Motor neuron (in vitro differentiated cells): ENCODE measurements around the gene DKC1. TPM values are rescaled to one million over a fixed set of nuclear protein-coding genes. Genes with fewer than 3 reads are reported as not detected.
"Not testable (repeated sequence)": the region's sequence is repeated elsewhere in the genome, so short reads cannot be mapped to it uniquely, and the experiment has no call there.

Experiments used
- ATAC-seq, 8 experiments: fragments of 200-7000 bp; cut with Tn5 transposase; replicated peaks in 6 of 8; 2 replicates each; pipeline ENCODE4 v1.8.0; 2021; ENCODE audit warnings: mild to moderate bottlenecking in 8 of 8, moderate library complexity in 8 of 8
- H3K27ac ChIP-seq, 2 donors: fragments of 250-450 bp; sonication (Bioruptor Pico); 2 replicates each; pipeline ENCODE4 v1.9.0; 2021; ENCODE audit warnings: antibody characterized with exemption in 2 of 2, mild to moderate bottlenecking in 2 of 2, moderate library complexity in 1 of 2
- H3K4me1 ChIP-seq, 2 donors: fragments of 250-450 bp; sonication (Bioruptor Pico); replicated peaks in 1 of 2; 2 replicates each; pipeline ENCODE4 v1.6.1; 2021; ENCODE audit warnings: antibody characterized with exemption in 2 of 2, mild to moderate bottlenecking in 2 of 2, moderate library complexity in 1 of 2
- H3K4me3 ChIP-seq, 5 donors: fragments of 250-450 bp; sonication (Bioruptor Pico); 2 replicates each; pipeline ENCODE4 v1.9.0; 2021; ENCODE audit warnings: antibody characterized with exemption in 5 of 5, mild to moderate bottlenecking in 5 of 5, moderate library complexity in 4 of 5
- WGBS, 10 experiments: fragments of 450-650 bp; shearing (Covaris generic); methylation state at CpG; one replicate each; pipeline ENCODE4 v1.0.0; 2022; 5-methylcytosine and 5-hydroxymethylcytosine counted together
- in situ Hi-C, 9 experiments: fragments of 400-800 bp; cut with MboI; loops; one replicate each; pipeline ENCODE4 v1.15.0; 2021; ENCODE audit warnings: low sequenced_read_pairs in 9 of 9, low pct_unique_long_range_greater_than_20kb in 2 of 9; ENCODE audit not compliant: unreplicated experiment in 9 of 9
- total RNA-seq, 8 experiments: library from RNA; unstranded; fragments of 300-600 nt; gene quantifications; 2 replicates each; pipeline versions ENCODE4 v1.2.3 to v1.2.4, GENCODE V29; 2022

Gene DKC1
- total RNA-seq, 8 experiments from 2014 or later: 19.0 to 120 (median 36.1) TPM

GRCh38 chrX:154821523-154821922 lies 58.9 kb downstream of the DKC1 start:
- Histone ChIP-seq H3K4me1 (peaks cover 7 to 8% of the 10 kb centered on the region in 2 donors), H3K27ac (no peak overlapping the region), H3K4me3 (no peak overlapping the region)
- ATAC-seq: no peak
- in situ Hi-C loops: no loop called here

- no peak for ATAC-seq
- Histone ChIP-seq H3K27ac (no peak overlapping the region), H3K4me3 (no peak overlapping the region), H3K4me1 (peaks cover 7 to 8% of the 10 kb centered on the region in 2 donors)
- WGBS, 10 experiments: 0 to 100% (median 52%) methylated on average over 1 to 3 of the region's 3 CpGs; no CpG with 5 or more reads in 4 of the 10 experiments
- in situ Hi-C loops: no loop called here
These were observed 59.4 kb downstream of the DKC1 start for GRCh38 chrX:154822029-154822428.

- H3K4me1 ChIP-seq: peaks cover 2 to 3% of the 10 kb centered on the region in 2 donors
- 40 to 100% (median 50%) methylated on average over 1 of the region's 1 CpG; no CpG with 5 or more reads in 7 of the 10 experiments for WGBS, 10 experiments
- H3K27ac ChIP-seq: no peak overlapping the region
- ATAC-seq: no peak
- in situ Hi-C loops: no loop called here
- no peak overlapping the region for H3K4me3 ChIP-seq
These were observed 62.0 kb downstream of the DKC1 start for GRCh38 chrX:154824638-154825037.

GRCh38 chrX:154825586-154825985 lies 62.9 kb downstream of the DKC1 start:
- H3K4me1 ChIP-seq, ATAC-seq, H3K27ac ChIP-seq, in situ Hi-C loops, H3K4me3 ChIP-seq: not testable (repeated sequence)
- no CpG with 5 or more reads among the region's 3 CpGs for WGBS, 10 experiments

Other genes with a start within 250 kb of the DKC1 start
- 10 to 100 TPM; 18.2 to 36.6 (median 22.6) TPM for gene FAM3A, start 246.6 kb upstream of the DKC1 start, total RNA-seq
- gene G6PD, start 216.0 kb upstream of the DKC1 start, total RNA-seq: 100 to 1,000 TPM in 3 of 8 experiments, 10 to 100 TPM in 5; 16.7 to 163 (median 27.6) TPM
- 10 to 100 TPM in 5 of 8 experiments, 1 to 10 TPM in 3; 5.4 to 22.9 (median 10.8) TPM for gene IKBKG, start 215.2 kb upstream of the DKC1 start, total RNA-seq
- gene CTAG1A, start 177.7 kb upstream of the DKC1 start, total RNA-seq: not detected
- gene CTAG1B, start 143.6 kb upstream of the DKC1 start, total RNA-seq: not detected
- under 1 TPM in 1 of 8 experiments, not detected in 7; 0.38 TPM for gene CTAG2, start 109.3 kb upstream of the DKC1 start, total RNA-seq
- 10 to 100 TPM in 2 of 8 experiments, 1 to 10 TPM in 1, under 1 TPM in 3, not detected in 2; 0.38 to 13.8 (median 2.1) TPM for gene GAB3, start 11.8 kb upstream of the DKC1 start, total RNA-seq
- 10 to 100 TPM in 3 of 8 experiments, 1 to 10 TPM in 5; 3.9 to 12.4 (median 8.6) TPM for gene MPP1, start 42.6 kb downstream of the DKC1 start, total RNA-seq
- not detected for gene SMIM9, start 71.8 kb downstream of the DKC1 start, total RNA-seq
- 10 to 100 TPM in 4 of 8 experiments, 1 to 10 TPM in 4; 6.2 to 15.1 (median 9.4) TPM for gene F8A1, start 123.5 kb downstream of the DKC1 start, total RNA-seq